ENCODE measurements around the gene CLEC4M.

Gene CLEC4M

GRCh38 chr19:7739801-7740681 is 23.0 kb upstream of the CLEC4M start:
- no peak for ATAC-seq
- TF ChIP-seq RARB (CRISPR knock-in tag; IDR thresholded peaks at IDR 0.05) (no peak), GLIS3 (CRISPR knock-in tag; IDR thresholded peaks at IDR 0.05) (no peak), CSDC2 (CRISPR knock-in tag; IDR thresholded peaks at IDR 0.05) (no peak), TOX (CRISPR knock-in tag; IDR thresholded peaks at IDR 0.05; ENCODE audit: borderline replicate concordance) (no peak), ARNTL (CRISPR knock-in tag; IDR thresholded peaks at IDR 0.05; ENCODE audit: borderline replicate concordance, low read depth) (no peak), ISL1 (CRISPR knock-in tag; IDR thresholded peaks at IDR 0.05) (no peak), CREB5 (CRISPR knock-in tag; IDR thresholded peaks at IDR 0.05; ENCODE audit: low read depth) (no peak)

- ATAC-seq: no peak
- TF ChIP-seq OSR1 (CRISPR knock-in tag; IDR thresholded peaks at IDR 0.05) (no peak), GLIS3 (CRISPR knock-in tag; IDR thresholded peaks at IDR 0.05) (no peak), CSDC2 (CRISPR knock-in tag; IDR thresholded peaks at IDR 0.05) (no peak), SNAI2 (CRISPR knock-in tag; IDR thresholded peaks at IDR 0.05) (no peak), TCF4 (CRISPR knock-in tag; IDR thresholded peaks at IDR 0.05; ENCODE audit: borderline replicate concordance) (no peak), RARB (CRISPR knock-in tag; IDR thresholded peaks at IDR 0.05) (no peak), ESRRG (CRISPR knock-in tag; IDR thresholded peaks at IDR 0.05) (no peak), ARNTL (CRISPR knock-in tag; IDR thresholded peaks at IDR 0.05; ENCODE audit: borderline replicate concordance, low read depth) (no peak), ZNF70 (CRISPR knock-in tag; IDR thresholded peaks at IDR 0.05) (no peak), ISL1 (CRISPR knock-in tag; IDR thresholded peaks at IDR 0.05) (no peak), ZNF8 (CRISPR knock-in tag; IDR thresholded peaks at IDR 0.05) (no peak), ZC3H10 (CRISPR knock-in tag; IDR thresholded peaks at IDR 0.05) (no peak), ZFP30 (CRISPR knock-in tag; IDR thresholded peaks at IDR 0.05) (no peak), ZFP3 (CRISPR knock-in tag; IDR thresholded peaks at IDR 0.05) (no peak), BACH2 (CRISPR knock-in tag; IDR thresholded peaks at IDR 0.05; ENCODE audit: borderline replicate concordance) (no peak), TOX (CRISPR knock-in tag; IDR thresholded peaks at IDR 0.05; ENCODE audit: borderline replicate concordance) (no peak)
- TF ChIP-seq, protein P1, sequence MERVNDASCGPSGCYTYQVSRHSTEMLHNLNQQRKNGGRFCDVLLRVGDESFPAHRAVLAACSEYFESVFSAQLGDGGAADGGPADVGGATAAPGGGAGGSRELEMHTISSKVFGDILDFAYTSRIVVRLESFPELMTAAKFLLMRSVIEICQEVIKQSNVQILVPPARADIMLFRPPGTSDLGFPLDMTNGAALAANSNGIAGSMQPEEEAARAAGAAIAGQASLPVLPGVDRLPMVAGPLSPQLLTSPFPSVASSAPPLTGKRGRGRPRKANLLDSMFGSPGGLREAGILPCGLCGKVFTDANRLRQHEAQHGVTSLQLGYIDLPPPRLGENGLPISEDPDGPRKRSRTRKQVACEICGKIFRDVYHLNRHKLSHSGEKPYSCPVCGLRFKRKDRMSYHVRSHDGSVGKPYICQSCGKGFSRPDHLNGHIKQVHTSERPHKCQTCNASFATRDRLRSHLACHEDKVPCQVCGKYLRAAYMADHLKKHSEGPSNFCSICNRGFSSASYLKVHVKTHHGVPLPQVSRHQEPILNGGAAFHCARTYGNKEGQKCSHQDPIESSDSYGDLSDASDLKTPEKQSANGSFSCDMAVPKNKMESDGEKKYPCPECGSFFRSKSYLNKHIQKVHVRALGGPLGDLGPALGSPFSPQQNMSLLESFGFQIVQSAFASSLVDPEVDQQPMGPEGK (CRISPR knock-in tag; IDR thresholded peaks at IDR 0.05; ENCODE audit: borderline replicate concordance): no peak
- TF ChIP-seq, protein P2, sequence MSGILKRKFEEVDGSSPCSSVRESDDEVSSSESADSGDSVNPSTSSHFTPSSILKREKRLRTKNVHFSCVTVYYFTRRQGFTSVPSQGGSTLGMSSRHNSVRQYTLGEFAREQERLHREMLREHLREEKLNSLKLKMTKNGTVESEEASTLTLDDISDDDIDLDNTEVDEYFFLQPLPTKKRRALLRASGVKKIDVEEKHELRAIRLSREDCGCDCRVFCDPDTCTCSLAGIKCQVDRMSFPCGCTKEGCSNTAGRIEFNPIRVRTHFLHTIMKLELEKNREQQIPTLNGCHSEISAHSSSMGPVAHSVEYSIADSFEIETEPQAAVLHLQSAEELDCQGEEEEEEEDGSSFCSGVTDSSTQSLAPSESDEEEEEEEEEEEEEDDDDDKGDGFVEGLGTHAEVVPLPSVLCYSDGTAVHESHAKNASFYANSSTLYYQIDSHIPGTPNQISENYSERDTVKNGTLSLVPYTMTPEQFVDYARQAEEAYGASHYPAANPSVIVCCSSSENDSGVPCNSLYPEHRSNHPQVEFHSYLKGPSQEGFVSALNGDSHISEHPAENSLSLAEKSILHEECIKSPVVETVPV (CRISPR knock-in tag; IDR thresholded peaks at IDR 0.05): no peak
These were observed 22.4 kb upstream of the CLEC4M start for GRCh38 chr19:7740682-7741054.

DNA sequence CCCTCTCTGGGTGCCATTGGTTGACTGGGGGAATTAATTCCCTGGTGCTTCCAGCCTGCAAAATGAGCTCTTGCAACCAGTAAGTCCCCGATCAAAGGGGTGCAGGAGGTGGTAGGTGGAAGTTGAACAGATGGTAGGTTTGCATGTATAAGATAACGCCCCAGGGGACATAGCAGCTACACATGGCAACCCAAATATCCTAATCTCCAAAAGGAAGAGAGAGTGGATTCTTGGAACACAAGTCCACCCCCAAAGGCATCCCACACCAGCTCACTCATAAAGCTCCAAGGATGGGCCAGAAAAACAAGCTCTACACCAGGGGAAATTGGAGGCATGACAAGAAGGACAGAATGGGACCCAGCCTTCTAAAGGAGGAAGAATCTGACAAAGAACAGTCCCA is 20.5 kb upstream of the CLEC4M start:
- no peak for ATAC-seq
- TF ChIP-seq ZNF8 (CRISPR knock-in tag; IDR thresholded peaks at IDR 0.05): no peak
- no peak for TF ChIP-seq GLIS3 (CRISPR knock-in tag; IDR thresholded peaks at IDR 0.05)
- TF ChIP-seq ZNF70 (CRISPR knock-in tag; IDR thresholded peaks at IDR 0.05): no peak
- no peak for TF ChIP-seq BACH2 (CRISPR knock-in tag; IDR thresholded peaks at IDR 0.05; ENCODE audit: borderline replicate concordance)
- no peak for TF ChIP-seq TOX (CRISPR knock-in tag; IDR thresholded peaks at IDR 0.05; ENCODE audit: borderline replicate concordance)
- TF ChIP-seq ZC3H10 (CRISPR knock-in tag; IDR thresholded peaks at IDR 0.05): no peak
- no peak for TF ChIP-seq PPARA (CRISPR knock-in tag; IDR thresholded peaks at IDR 0.05; ENCODE audit: borderline replicate concordance)
- no peak for TF ChIP-seq ZFP30 (CRISPR knock-in tag; IDR thresholded peaks at IDR 0.05)
- no peak for TF ChIP-seq ESRRG (CRISPR knock-in tag; IDR thresholded peaks at IDR 0.05)
- TF ChIP-seq, protein P2 (CRISPR knock-in tag; IDR thresholded peaks at IDR 0.05): no peak
- TF ChIP-seq ISL1 (CRISPR knock-in tag; IDR thresholded peaks at IDR 0.05): no peak
- TF ChIP-seq OSR1 (CRISPR knock-in tag; IDR thresholded peaks at IDR 0.05): no peak
- TF ChIP-seq TSHZ2 (CRISPR knock-in tag; IDR thresholded peaks at IDR 0.05): no peak
- no peak for TF ChIP-seq RARB (CRISPR knock-in tag; IDR thresholded peaks at IDR 0.05)
- no peak for TF ChIP-seq ARNTL (CRISPR knock-in tag; IDR thresholded peaks at IDR 0.05; ENCODE audit: borderline replicate concordance, low read depth)

Measured in SK-N-SH treated with all-trans-retinoic acid at 6 μM for 48 hours (cell line).